ENCODE results near the gene NYAP1.
A peak's percentile ranks its signal among the peaks of the same experiment; 100 is the strongest.

Gene NYAP1

GRCh38 chr7:100469227-100470044, 14.3 kb upstream of the NYAP1 start (continued):
- TF ChIP-seq ZNF555 (tag by site-specific recombination; conservative IDR thresholded peaks at IDR 0.05) = no peak
- TF ChIP-seq ZNF175 (tag by site-specific recombination; IDR thresholded peaks at IDR 0.05) = no peak
- TF ChIP-seq ZBTB7A (tag by site-specific recombination; IDR thresholded peaks at IDR 0.05; ENCODE audit: low read depth) = no peak; the same call in 1 of the 2 replicates
- TF ChIP-seq ZNF501 (tag by site-specific recombination; IDR thresholded peaks at IDR 0.05) = no peak
- TF ChIP-seq GLI2 (tag by site-specific recombination; IDR thresholded peaks at IDR 0.05; ENCODE audit: borderline replicate concordance, low read depth) = no peak
- no peak for TF ChIP-seq ZNF274 (IDR thresholded peaks at IDR 0.05; ENCODE audit: low read length)
- TF ChIP-seq ZNF274 (tag by site-specific recombination; IDR thresholded peaks at IDR 0.05; ENCODE audit: borderline replicate concordance) = no peak
- TF ChIP-seq BCL11A (tag by site-specific recombination; IDR thresholded peaks at IDR 0.05; ENCODE audit: low read depth) = no peak
- no peak for TF ChIP-seq HIC1 (tag by site-specific recombination; IDR thresholded peaks at IDR 0.05)
- TF ChIP-seq ZBTB1 (tag by site-specific recombination; IDR thresholded peaks at IDR 0.05) = no peak
- peak; percentile 96 for TF ChIP-seq GLIS1 (tag by site-specific recombination; IDR thresholded peaks at IDR 0.05)
- no peak for TF ChIP-seq ZNF707 (tag by site-specific recombination; IDR thresholded peaks at IDR 0.05)
- TF ChIP-seq ZNF148 (tag by site-specific recombination; IDR thresholded peaks at IDR 0.05; ENCODE audit: borderline replicate concordance) = no peak
- no peak for TF ChIP-seq ZNF580 (tag by site-specific recombination; IDR thresholded peaks at IDR 0.05)
- TF ChIP-seq ZNF791 (tag by site-specific recombination; IDR thresholded peaks at IDR 0.05) = no peak
- no peak for TF ChIP-seq ZNF677 (tag by site-specific recombination; IDR thresholded peaks at IDR 0.05)
- no peak for TF ChIP-seq YY2 (tag by site-specific recombination; IDR thresholded peaks at IDR 0.05)
- TF ChIP-seq ZNF404 (tag by site-specific recombination; IDR thresholded peaks at IDR 0.05) = no peak
- no peak for TF ChIP-seq ZNF157 (tag by site-specific recombination; IDR thresholded peaks at IDR 0.05)
- no peak for TF ChIP-seq KLF16 (tag by site-specific recombination; IDR thresholded peaks at IDR 0.05)
- TF ChIP-seq ZBTB17 (tag by site-specific recombination; IDR thresholded peaks at IDR 0.05) = peak; percentile 39; the same call in 1 of the 2 replicates
- TF ChIP-seq HOXA7 (CRISPR knock-in tag; IDR thresholded peaks at IDR 0.05; ENCODE audit: borderline replicate concordance) = no peak
- TF ChIP-seq, protein P1, sequence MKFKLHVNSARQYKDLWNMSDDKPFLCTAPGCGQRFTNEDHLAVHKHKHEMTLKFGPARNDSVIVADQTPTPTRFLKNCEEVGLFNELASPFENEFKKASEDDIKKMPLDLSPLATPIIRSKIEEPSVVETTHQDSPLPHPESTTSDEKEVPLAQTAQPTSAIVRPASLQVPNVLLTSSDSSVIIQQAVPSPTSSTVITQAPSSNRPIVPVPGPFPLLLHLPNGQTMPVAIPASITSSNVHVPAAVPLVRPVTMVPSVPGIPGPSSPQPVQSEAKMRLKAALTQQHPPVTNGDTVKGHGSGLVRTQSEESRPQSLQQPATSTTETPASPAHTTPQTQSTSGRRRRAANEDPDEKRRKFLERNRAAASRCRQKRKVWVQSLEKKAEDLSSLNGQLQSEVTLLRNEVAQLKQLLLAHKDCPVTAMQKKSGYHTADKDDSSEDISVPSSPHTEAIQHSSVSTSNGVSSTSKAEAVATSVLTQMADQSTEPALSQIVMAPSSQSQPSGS (tag by site-specific recombination; IDR thresholded peaks at IDR 0.05; ENCODE audit: low read depth) = no peak
- no peak for TF ChIP-seq ZNF776 (tag by site-specific recombination; IDR thresholded peaks at IDR 0.05; ENCODE audit: borderline replicate concordance)
- no peak for TF ChIP-seq ZNF549 (tag by site-specific recombination; IDR thresholded peaks at IDR 0.05)
- no peak for TF ChIP-seq ZNF223 (tag by site-specific recombination; IDR thresholded peaks at IDR 0.05)
- TF ChIP-seq FEZF1 (tag by site-specific recombination; IDR thresholded peaks at IDR 0.05) = no peak
- TF ChIP-seq ZNF24 (tag by site-specific recombination; IDR thresholded peaks at IDR 0.05) = 0 out of 2 replicates have a peak, but pooled peaks have one; percentile 20
- TF ChIP-seq ZNF121 (tag by site-specific recombination; IDR thresholded peaks at IDR 0.05) = no peak
- TF ChIP-seq ZBTB8A (tag by site-specific recombination; IDR thresholded peaks at IDR 0.05) = peak; percentile 62; the same call in 1 of the 2 replicates
- TF ChIP-seq ZBTB48 (tag by site-specific recombination; IDR thresholded peaks at IDR 0.05) = peak; percentile 69
- no peak; the same call in 1 of the 2 replicates for TF ChIP-seq KLF1 (tag by site-specific recombination; IDR thresholded peaks at IDR 0.05)
- TF ChIP-seq PRDM4 (tag by site-specific recombination; IDR thresholded peaks at IDR 0.05) = no peak
